Uterus (tissue), 2 donors: Measurements from ENCODE around the gene RNF167.

Experiments used
- CTCF ChIP-seq, 4 experiments: fragments of 200-600 bp in 2 of 4; fragments of 450-650 bp in 2 of 4; sonication (generic) in 2 of 4; IDR thresholded peaks; one replicate each; pipeline ENCODE4 v1.5.1; 2016 to 2019; ENCODE audit warnings: antibody characterized with exemption in 4 of 4, mild to moderate bottlenecking in 2 of 4, moderate library complexity in 1 of 4
- POLR2A ChIP-seq, 2 donors: fragments of 450-650 bp; IDR thresholded peaks; one replicate each; pipeline ENCODE4 v1.6.1; 2016; ENCODE audit warnings: antibody characterized with exemption in 2 of 2, mild to moderate bottlenecking in 1 of 2, moderate library complexity in 1 of 2

DNA sequence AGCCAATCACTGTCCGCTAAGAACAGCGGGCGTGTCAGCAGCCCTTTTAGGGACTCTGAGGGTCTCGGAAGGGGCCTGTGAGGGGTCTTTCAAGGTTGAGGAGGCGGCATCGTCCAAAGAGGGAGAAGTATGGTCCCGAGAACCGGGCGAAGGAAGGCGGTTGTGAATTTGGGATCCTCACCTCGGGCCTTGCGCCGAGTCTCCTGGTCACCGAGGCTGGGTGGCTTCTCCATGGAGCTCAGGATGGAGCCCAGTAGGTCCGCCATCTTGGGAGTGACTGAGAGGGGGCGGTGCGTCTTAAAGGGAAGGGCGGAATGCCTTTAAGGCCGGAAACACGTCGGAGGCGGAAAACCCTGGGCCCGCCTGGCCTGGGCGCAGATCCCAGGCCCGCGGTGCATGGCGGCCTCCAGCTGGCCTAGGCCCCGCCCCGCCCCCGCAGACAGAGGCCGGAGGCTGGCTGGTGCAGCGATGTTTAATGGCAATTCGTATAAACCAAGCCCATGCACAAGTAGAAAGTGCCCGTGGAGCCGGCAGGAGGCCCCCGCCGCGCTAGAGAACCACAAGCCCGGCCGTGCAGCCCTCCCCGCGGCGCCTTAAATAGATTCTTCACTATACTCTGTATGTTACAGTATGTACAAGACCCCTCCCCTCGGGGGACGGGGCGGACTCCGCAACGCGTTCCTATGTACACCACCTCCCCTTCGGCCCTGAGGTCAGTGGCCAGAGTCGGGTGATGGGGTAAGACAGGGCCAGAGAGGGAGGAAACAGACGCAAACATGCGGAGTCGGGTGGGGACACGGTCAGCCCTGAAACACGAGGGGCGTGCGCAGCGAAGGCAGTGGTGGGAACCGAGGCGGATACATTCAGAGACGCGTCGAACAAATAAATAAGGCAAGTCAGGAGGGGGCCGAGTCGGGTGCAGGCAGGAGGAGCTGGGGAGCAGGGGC, 27.7 kb downstream of the RNF167 start, which contains the start of gene SPAG7:
- TF ChIP-seq CTCF (IDR thresholded peaks at IDR 0.05) (peak in 2 of 4 experiments; percentile 24 to 33), POLR2A (IDR thresholded peaks at IDR 0.05) (peak; percentile 53 to 87)
